Measurements from ENCODE around the gene CKB.

Gene CKB

GRCh38 chr14:103546652-103547454, 24.2 kb upstream of the CKB start:
- no peaks in the 10 kb centered on the region for H3K36me3 ChIP-seq (ENCODE audit: insufficient read depth, low read length)
- H3K4me1 ChIP-seq (ENCODE audit: insufficient read depth, low read length), result peaks cover 57% of the 10 kb centered on the region
- no peak overlapping the region for H2AFZ ChIP-seq (ENCODE audit: low read depth, low read length)
- no peaks in the 10 kb centered on the region for H3K9me3 ChIP-seq (ENCODE audit: low read length)
- H3K4me3 ChIP-seq (ENCODE audit: low read length), result no peak overlapping the region
- no peaks in the 10 kb centered on the region for H3K27me3 ChIP-seq (ENCODE audit: insufficient read depth, low read length)

- Histone ChIP-seq H3K36me3 (ENCODE audit: insufficient read depth, low read length) (no peaks in the 10 kb centered on the region), H2AFZ (ENCODE audit: low read depth, low read length) (no peak overlapping the region), H3K4me3 (ENCODE audit: low read length) (no peak overlapping the region), H3K9me3 (ENCODE audit: low read length) (no peaks in the 10 kb centered on the region), H3K4me1 (ENCODE audit: insufficient read depth, low read length) (peaks cover 65% of the 10 kb centered on the region), H3K27me3 (ENCODE audit: insufficient read depth, low read length) (no peaks in the 10 kb centered on the region)
Observed at GRCh38 chr14:103545915-103546651, 23.5 kb upstream of the CKB start.

- no peaks in the 10 kb centered on the region for H3K36me3 ChIP-seq (ENCODE audit: insufficient read depth, low read length)
- H2AFZ ChIP-seq (ENCODE audit: low read depth, low read length), result no peak overlapping the region
- H3K4me1 ChIP-seq (ENCODE audit: insufficient read depth, low read length), result peaks cover 72% of the 10 kb centered on the region
- no peak overlapping the region for H3K4me3 ChIP-seq (ENCODE audit: low read length)
- H3K27me3 ChIP-seq (ENCODE audit: insufficient read depth, low read length), result no peaks in the 10 kb centered on the region
- no peaks in the 10 kb centered on the region for H3K9me3 ChIP-seq (ENCODE audit: low read length)
Observed at GRCh38 chr14:103545219-103545914, 22.7 kb upstream of the CKB start.

- H3K9me3 ChIP-seq (ENCODE audit: low read length), result no peaks in the 10 kb centered on the region
- no peaks in the 10 kb centered on the region for H3K36me3 ChIP-seq (ENCODE audit: insufficient read depth, low read length)
- H2AFZ ChIP-seq (ENCODE audit: low read depth, low read length), result no peak overlapping the region
- no peaks in the 10 kb centered on the region for H3K27me3 ChIP-seq (ENCODE audit: insufficient read depth, low read length)
- peaks cover 70% of the 10 kb centered on the region for H3K4me1 ChIP-seq (ENCODE audit: insufficient read depth, low read length)
- no peak overlapping the region for H3K4me3 ChIP-seq (ENCODE audit: low read length)
Observed at GRCh38 chr14:103544388-103545218, 22.0 kb upstream of the CKB start.

GRCh38 chr14:103543721-103544387, 21.2 kb upstream of the CKB start:
- H3K4me3 ChIP-seq (ENCODE audit: low read length), result no peak overlapping the region
- H3K9me3 ChIP-seq (ENCODE audit: low read length), result no peaks in the 10 kb centered on the region
- H3K36me3 ChIP-seq (ENCODE audit: insufficient read depth, low read length), result no peaks in the 10 kb centered on the region
- no peak overlapping the region for H2AFZ ChIP-seq (ENCODE audit: low read depth, low read length)
- H3K27me3 ChIP-seq (ENCODE audit: insufficient read depth, low read length), result no peaks in the 10 kb centered on the region
- H3K4me1 ChIP-seq (ENCODE audit: insufficient read depth, low read length), result peaks cover 77% of the 10 kb centered on the region

GRCh38 chr14:103543140-103543539, 20.5 kb upstream of the CKB start:
- Histone ChIP-seq H3K4me1 (ENCODE audit: insufficient read depth, low read length) (peaks cover 84% of the 10 kb centered on the region), H3K36me3 (ENCODE audit: insufficient read depth, low read length) (no peaks in the 10 kb centered on the region), H3K4me3 (ENCODE audit: low read length) (no peak overlapping the region), H3K27me3 (ENCODE audit: insufficient read depth, low read length) (no peaks in the 10 kb centered on the region), H3K9me3 (ENCODE audit: low read length) (no peaks in the 10 kb centered on the region), H2AFZ (ENCODE audit: low read depth, low read length) (no peak overlapping the region)

GRCh38 chr14:103542605-103543088, 20.0 kb upstream of the CKB start:
- no peak overlapping the region for H3K4me3 ChIP-seq (ENCODE audit: low read length)
- no peaks in the 10 kb centered on the region for H3K36me3 ChIP-seq (ENCODE audit: insufficient read depth, low read length)
- peaks cover 85% of the 10 kb centered on the region for H3K4me1 ChIP-seq (ENCODE audit: insufficient read depth, low read length)

GRCh38 chr14:103541709-103542604, 19.3 kb upstream of the CKB start:
- H3K27me3 ChIP-seq (ENCODE audit: insufficient read depth, low read length), result no peaks in the 10 kb centered on the region
- no peak overlapping the region for H2AFZ ChIP-seq (ENCODE audit: low read depth, low read length)
- no peaks in the 10 kb centered on the region for H3K36me3 ChIP-seq (ENCODE audit: insufficient read depth, low read length)
- H3K4me3 ChIP-seq (ENCODE audit: low read length), result no peak overlapping the region
- H3K9me3 ChIP-seq (ENCODE audit: low read length), result no peaks in the 10 kb centered on the region
- peaks cover 83% of the 10 kb centered on the region for H3K4me1 ChIP-seq (ENCODE audit: insufficient read depth, low read length)

More at GRCh38 chr14:103542605-103543088, 20.0 kb upstream of the CKB start:
- Histone ChIP-seq H3K27me3 (ENCODE audit: insufficient read depth, low read length) (no peaks in the 10 kb centered on the region), H2AFZ (ENCODE audit: low read depth, low read length) (no peak overlapping the region), H3K9me3 (ENCODE audit: low read length) (no peaks in the 10 kb centered on the region)

- Histone ChIP-seq H3K4me3 (ENCODE audit: low read length) (no peak overlapping the region), H3K4me1 (ENCODE audit: insufficient read depth, low read length) (peaks cover 75% of the 10 kb centered on the region)
Observed at GRCh38 chr14:103540821-103541708, 18.4 kb upstream of the CKB start.

GRCh38 chr14:103539056-103539825, 16.6 kb upstream of the CKB start:
- no peaks in the 10 kb centered on the region for H3K27me3 ChIP-seq (ENCODE audit: insufficient read depth, low read length)
- H3K9me3 ChIP-seq (ENCODE audit: low read length), result no peaks in the 10 kb centered on the region
- no peak overlapping the region for H3K4me3 ChIP-seq (ENCODE audit: low read length)
- no peaks in the 10 kb centered on the region for H3K36me3 ChIP-seq (ENCODE audit: insufficient read depth, low read length)
- H2AFZ ChIP-seq (ENCODE audit: low read depth, low read length), result no peak overlapping the region
- H3K4me1 ChIP-seq (ENCODE audit: insufficient read depth, low read length), result peaks cover 68% of the 10 kb centered on the region

More at GRCh38 chr14:103540821-103541708, 18.4 kb upstream of the CKB start:
- Histone ChIP-seq H2AFZ (ENCODE audit: low read depth, low read length) (no peak overlapping the region), H3K36me3 (ENCODE audit: insufficient read depth, low read length) (no peaks in the 10 kb centered on the region), H3K27me3 (ENCODE audit: insufficient read depth, low read length) (no peaks in the 10 kb centered on the region), H3K9me3 (ENCODE audit: low read length) (no peaks in the 10 kb centered on the region)
